Mucosa of descending colon (tissue), 3 donors: ENCODE results near the gene SPTSSA. TPM values are rescaled to one million over a fixed set of nuclear protein-coding genes. Genes with fewer than 3 reads are reported as not detected.

Experiments used
- ATAC-seq: fragments of 200-7000 bp; cut with Tn5 transposase; one replicate; pipeline ENCODE4 v1.9.1; 2020; ENCODE audit warnings: mild to moderate bottlenecking, moderate library complexity
- DNase-seq, 3 donors: peaks; one replicate each; pipeline ENCODE4 v3.0.0-alpha.2; 2020
- H3K36me3 ChIP-seq: fragments of 200-600 bp; one replicate; pipeline ENCODE4 v1.8.0; 2021; ENCODE audit warnings: low read depth, mild to moderate bottlenecking
- H3K4me1 ChIP-seq: fragments of 200-600 bp; one replicate; pipeline ENCODE4 v1.8.0; 2021; ENCODE audit warnings: low read depth, mild to moderate bottlenecking
- H3K4me3 ChIP-seq: fragments of 200-600 bp; one replicate; pipeline ENCODE4 v1.8.0; 2021; ENCODE audit warnings: mild to moderate bottlenecking
- H3K9me3 ChIP-seq: fragments of 200-600 bp; one replicate; pipeline ENCODE4 v1.8.0; 2021; ENCODE audit warnings: mild to moderate bottlenecking
- intact Hi-C, 2 donors: fragments of 100-400 bp; cut with DNase I in 1 of 2; cut with micrococcal nuclease in 1 of 2; formaldehyde crosslinking; loops; one replicate each; pipeline versions ENCODE4 v1.11.0 to v1.11.1; 2022; cut with DNase I, micrococcal nuclease
- total RNA-seq, 3 donors: library from RNA; stranded (reverse); fragmentation: NEBNext Ultra II Directional in 2 of 3; extraction: Animal tissue kit (Norgen Biotek cat#: 25700) in 2 of 3; gene quantifications; one replicate each; pipeline versions ENCODE4 v1.2.1 to v1.2.4, GENCODE V29; 2021 to 2023
- TF ChIP-seq, protein P1 (sequence below): fragments of 200-600 bp; IDR thresholded peaks from one replicate; pipeline ENCODE4 v1.8.0; 2022; ENCODE audit warnings: antibody characterized with exemption, mild to moderate bottlenecking
- donor health status: DM: no; HTN: no; CAD: no; lungs with moderate emphysema.
- donor health status: DM: no; HTN: no; CAD: no.
- donor health status: DM: no; HTN: yes; CAD: no.

Gene SPTSSA
- total RNA-seq, 3 donors from 2014 or later = 39.0 to 63.9 (median 44.2) TPM

DNA sequence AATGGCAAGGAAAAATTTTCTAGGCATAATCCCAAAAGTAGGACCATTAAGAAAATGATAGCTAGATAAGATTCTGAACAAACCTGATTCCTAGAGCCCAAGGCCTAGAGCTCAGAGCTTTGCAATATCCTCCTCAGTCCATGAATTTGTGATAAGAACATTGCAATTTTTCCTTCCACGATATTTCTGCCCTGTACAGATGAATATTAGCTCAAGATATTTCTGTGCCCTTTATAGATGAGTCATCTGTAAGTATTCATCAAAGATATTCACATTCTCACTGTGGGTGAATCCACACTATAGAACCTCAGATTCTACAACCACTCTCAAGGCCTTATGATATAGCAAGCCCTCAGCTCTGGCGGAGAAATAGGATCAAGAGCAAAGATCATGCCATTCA, 40.0 kb upstream of the SPTSSA start:
- H3K9me3 ChIP-seq = no peaks in the 10 kb centered on the region
- H3K4me3 ChIP-seq = no peak overlapping the region
- ATAC-seq (no peak), DNase-seq (no peak)
- peaks cover 29% of the 10 kb centered on the region for H3K4me1 ChIP-seq
- intact Hi-C loops = no loop called here
- no peaks in the 10 kb centered on the region for H3K36me3 ChIP-seq
- TF ChIP-seq, protein P1, sequence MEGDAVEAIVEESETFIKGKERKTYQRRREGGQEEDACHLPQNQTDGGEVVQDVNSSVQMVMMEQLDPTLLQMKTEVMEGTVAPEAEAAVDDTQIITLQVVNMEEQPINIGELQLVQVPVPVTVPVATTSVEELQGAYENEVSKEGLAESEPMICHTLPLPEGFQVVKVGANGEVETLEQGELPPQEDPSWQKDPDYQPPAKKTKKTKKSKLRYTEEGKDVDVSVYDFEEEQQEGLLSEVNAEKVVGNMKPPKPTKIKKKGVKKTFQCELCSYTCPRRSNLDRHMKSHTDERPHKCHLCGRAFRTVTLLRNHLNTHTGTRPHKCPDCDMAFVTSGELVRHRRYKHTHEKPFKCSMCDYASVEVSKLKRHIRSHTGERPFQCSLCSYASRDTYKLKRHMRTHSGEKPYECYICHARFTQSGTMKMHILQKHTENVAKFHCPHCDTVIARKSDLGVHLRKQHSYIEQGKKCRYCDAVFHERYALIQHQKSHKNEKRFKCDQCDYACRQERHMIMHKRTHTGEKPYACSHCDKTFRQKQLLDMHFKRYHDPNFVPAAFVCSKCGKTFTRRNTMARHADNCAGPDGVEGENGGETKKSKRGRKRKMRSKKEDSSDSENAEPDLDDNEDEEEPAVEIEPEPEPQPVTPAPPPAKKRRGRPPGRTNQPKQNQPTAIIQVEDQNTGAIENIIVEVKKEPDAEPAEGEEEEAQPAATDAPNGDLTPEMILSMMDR = no peak

GRCh38 chr14:34501004-34501580, 39.1 kb upstream of the SPTSSA start:
- H3K9me3 ChIP-seq = no peaks in the 10 kb centered on the region
- intact Hi-C loops = no loop called here
- no peaks in the 10 kb centered on the region for H3K36me3 ChIP-seq
- H3K4me1 ChIP-seq = peaks cover 35% of the 10 kb centered on the region
- TF ChIP-seq, protein P1 = no peak
- DNase-seq (no peak), ATAC-seq (no peak)
- no peak overlapping the region for H3K4me3 ChIP-seq

DNA sequence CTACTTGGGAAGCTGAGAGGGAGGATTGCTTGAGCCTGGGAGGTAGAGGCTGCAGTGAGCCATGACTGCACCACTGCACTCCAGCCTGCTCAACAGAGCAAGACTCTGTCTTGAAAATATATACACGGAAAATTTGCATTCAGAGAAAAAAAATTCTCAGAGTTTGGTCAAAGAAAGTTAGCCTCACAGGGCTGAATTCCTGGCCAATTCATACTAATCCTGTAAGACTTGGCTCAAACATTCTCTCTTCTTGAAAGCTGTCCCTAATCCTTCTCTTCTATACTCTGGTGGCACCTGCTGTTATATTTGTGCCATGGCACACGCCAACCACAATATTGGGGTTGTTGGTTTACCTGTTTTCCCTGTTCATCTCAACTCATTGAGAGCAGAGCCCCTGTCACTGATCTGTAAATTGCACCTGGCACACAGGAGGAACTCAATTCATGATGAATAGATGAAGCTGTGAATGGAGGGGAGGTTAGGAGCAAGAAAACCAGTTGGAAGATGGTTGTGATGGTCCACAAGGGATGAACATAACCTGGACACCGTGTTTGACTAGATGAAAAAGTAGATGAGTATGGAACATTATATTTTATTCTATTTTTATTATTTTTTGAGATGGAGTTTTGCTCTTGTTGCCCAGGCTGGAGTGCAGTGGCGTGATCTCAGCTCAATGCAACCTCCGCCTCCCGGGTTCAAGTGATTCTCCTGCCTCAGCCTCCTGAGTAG, 36.8 kb upstream of the SPTSSA start:
- peak in 1 of 3 donors; percentile 68 for DNase-seq
- H3K9me3 ChIP-seq = no peaks in the 10 kb centered on the region
- H3K36me3 ChIP-seq = no peaks in the 10 kb centered on the region
- ATAC-seq = peak; percentile 61
- intact Hi-C loops = no loop called here
- TF ChIP-seq, protein P1 = no peak
- peaks cover 31% of the 10 kb centered on the region for H3K4me1 ChIP-seq
- no peak overlapping the region for H3K4me3 ChIP-seq

DNA sequence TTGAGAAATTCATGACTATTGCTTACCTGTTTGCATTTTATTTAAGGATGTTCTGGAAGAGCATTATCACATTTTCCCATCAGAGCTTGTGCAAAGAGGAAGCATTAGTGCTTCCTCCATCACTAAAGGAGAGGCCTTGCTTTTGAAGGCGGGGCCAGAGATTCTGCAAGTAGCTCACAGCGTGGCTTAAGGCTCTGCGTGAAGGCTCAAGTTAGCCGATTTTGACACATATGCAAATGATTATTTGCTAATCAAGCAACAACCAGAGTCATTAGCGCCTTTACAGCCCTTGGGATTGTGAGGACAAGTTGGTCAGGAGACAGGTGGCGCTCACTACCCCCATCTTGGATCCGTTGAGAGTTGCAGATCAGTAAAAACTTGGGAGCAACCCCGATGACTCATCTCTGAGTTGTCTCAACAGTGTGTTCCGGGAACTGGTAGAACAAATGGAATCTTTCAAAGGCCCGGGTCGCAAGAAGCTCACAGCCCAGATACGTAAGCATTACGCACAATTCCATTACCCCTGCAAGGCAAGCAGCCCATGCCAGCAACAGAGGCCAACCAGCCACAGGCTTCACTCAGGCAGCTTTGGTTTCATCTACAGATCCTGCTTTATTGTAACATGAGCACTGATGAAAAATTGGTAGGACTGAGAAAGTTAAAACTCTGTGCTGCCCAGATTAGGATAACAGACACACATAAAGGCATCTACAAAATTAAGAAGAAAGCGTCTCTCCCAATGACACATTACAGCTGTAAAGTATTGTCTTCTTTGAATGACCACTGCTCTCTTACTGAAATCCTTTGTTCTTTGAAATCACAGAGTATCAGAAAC, 34.9 kb upstream of the SPTSSA start:
- peak; percentile 64 to 78 (median 71) for DNase-seq
- Histone ChIP-seq H3K4me1 (peaks cover 24% of the 10 kb centered on the region), H3K4me3 (no peak overlapping the region), H3K9me3 (no peaks in the 10 kb centered on the region), H3K36me3 (no peaks in the 10 kb centered on the region)
- peak; percentile 90 for ATAC-seq
- intact Hi-C loops = no loop called here
- TF ChIP-seq, protein P1 = no peak

GRCh38 chr14:34496007-34496678, 34.1 kb upstream of the SPTSSA start:
- intact Hi-C loops = no loop called here
- Histone ChIP-seq H3K4me1 (peaks cover 24% of the 10 kb centered on the region), H3K36me3 (no peaks in the 10 kb centered on the region), H3K9me3 (no peaks in the 10 kb centered on the region), H3K4me3 (no peak overlapping the region)
- ATAC-seq (no peak), DNase-seq (peak in 1 of 3 donors; percentile 57)
- TF ChIP-seq, protein P1 = no peak
